A549 treated with ZK216348 at 1 μM for 4 hours (cell line): ENCODE results near the gene GABARAPL1. TPM values are rescaled to one million over a fixed set of nuclear protein-coding genes. Genes with fewer than 3 reads are reported as not detected.

Experiments
- total RNA-seq: library from RNA; stranded (reverse); fragments of 200-300 nt; extraction: Qiagen RNA extraction; gene quantifications from 5 replicates; pipeline ENCODE4 v1.2.3, GENCODE V29; 2022; ENCODE audit warnings: low read depth

The GABARAPL1 gene
- total RNA-seq, result 29.1 to 51.0 TPM (median 40.3 TPM) in 5 replicates

GRCh38 chr12:10212739-10213131 lies at the start of gene GABARAPL1:
Gene GABARAPL1 (plus strand): TSS chr12:10212877. CDS start chr12:10213130, 253 bp downstream.

DNA sequence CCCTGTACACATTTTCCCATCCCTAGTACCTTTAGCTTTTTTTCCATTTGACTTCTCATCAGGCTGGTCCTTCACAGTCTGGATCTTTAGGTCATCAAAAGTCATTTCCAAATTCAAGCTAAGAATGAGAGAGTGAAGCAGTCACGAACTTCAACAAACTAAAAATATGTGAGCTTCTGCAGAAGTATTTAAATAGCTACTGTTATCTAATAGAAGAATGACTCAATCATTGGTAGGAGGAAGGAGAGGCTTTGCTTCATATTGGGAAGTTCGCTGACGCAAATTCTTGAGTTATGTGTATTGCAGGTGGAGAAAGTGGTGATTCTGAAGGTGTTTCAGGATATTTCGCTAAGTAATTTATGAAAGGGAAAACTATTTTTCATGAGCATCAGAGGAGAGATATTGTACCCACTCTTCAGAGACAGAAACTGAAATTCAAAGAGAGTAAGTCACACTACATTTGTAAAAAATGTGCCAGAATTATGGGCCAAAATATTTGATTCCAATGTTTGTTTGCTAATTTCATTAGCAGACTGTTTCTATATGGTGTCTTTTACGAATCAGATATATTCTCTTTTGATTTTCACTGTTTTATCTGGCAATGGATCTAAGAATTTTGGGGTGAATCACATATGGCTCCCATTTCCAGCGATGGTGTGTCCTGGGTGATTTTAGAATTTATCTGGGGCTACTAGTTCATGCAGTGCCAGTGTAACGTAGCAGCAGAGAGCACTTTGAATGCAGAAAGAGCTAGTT lies 40.5 kb upstream of the GABARAPL1 start, which contains the start of gene OLR1:
TSS of gene OLR1 (minus strand) at position 160 of the 756 bp plus-strand sequence. CDS start at position 105, 55 bp downstream.

DNA sequence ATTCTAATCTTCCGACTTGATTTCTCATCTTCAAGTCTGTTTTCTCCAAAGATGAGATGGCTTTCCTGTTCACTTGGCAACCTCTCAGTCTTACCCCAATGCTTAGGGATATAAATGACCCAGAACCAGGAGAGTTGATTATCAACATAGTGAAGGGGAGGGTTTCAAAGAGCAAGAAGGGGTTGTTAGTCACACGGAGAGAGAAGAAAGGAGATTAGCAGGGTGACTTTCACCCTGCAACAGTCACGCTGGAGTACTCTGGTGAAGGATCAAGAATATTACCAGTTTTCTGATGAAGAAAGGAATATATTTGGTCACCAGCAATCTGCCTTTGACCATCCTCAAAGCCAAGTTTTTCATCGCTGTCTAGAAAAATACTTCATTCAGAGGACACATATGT lies 33.9 kb upstream of the GABARAPL1 start, which contains the start of gene TMEM52B:
TSS of gene TMEM52B (plus strand) at position 212 of the 400 bp plus-strand sequence. CDS start 543 bp downstream, outside the sequence.

Other genes starting within 250 kb of the GABARAPL1 start
- not detected in 5 replicates for gene CLEC12A, start 241.5 kb upstream of the GABARAPL1 start, total RNA-seq
- gene CLEC1B, start 213.8 kb upstream of the GABARAPL1 start, total RNA-seq, result not detected in 5 replicates
- gene CLEC12B, start 202.2 kb upstream of the GABARAPL1 start, total RNA-seq, result not detected in 5 replicates
- not detected in 5 replicates for gene CLEC9A, start 182.2 kb upstream of the GABARAPL1 start, total RNA-seq
- not detected in 5 replicates for gene CLEC1A, start 113.9 kb upstream of the GABARAPL1 start, total RNA-seq
- gene CLEC7A, start 82.7 kb upstream of the GABARAPL1 start, total RNA-seq, result not detected in 5 replicates
- 0.40 to 2.4 TPM (median 0.95 TPM) in 5 replicates for gene OLR1, start 40.7 kb upstream of the GABARAPL1 start, total RNA-seq
- 0.05 to 0.25 TPM in 2 of 5 replicates, not detected in the others for gene TMEM52B, start 33.8 kb upstream of the GABARAPL1 start, total RNA-seq
- not detected in 5 replicates for gene KLRD1, start 95.0 kb downstream of the GABARAPL1 start, total RNA-seq
- gene KLRK1, start 177.2 kb downstream of the GABARAPL1 start, total RNA-seq, result not detected in 5 replicates
- gene KLRC4, start 196.9 kb downstream of the GABARAPL1 start, total RNA-seq, result not detected in 5 replicates
- gene KLRC3, start 207.7 kb downstream of the GABARAPL1 start, total RNA-seq, result 0.35 TPM in 1 of 5 replicates, not detected in the others
- 0.85 to 2.1 TPM (median 1.4 TPM) in 5 replicates for gene KLRC2, start 223.1 kb downstream of the GABARAPL1 start, total RNA-seq
- 0.09 TPM in 1 of 5 replicates, not detected in the others for gene KLRC1, start 240.5 kb downstream of the GABARAPL1 start, total RNA-seq